ENCODE results near the gene NPLOC4.
A peak's percentile ranks its signal among the peaks of the same experiment; 100 is the strongest.

Gene NPLOC4

GRCh38 chr17:81570964-81571363 is 65.9 kb downstream of the NPLOC4 start:
- H3K27me3 ChIP-seq (ENCODE audit: control insufficient read depth in 2 of 2, insufficient read depth in 2 of 2, low read length in 2 of 2): no peaks in the 10 kb centered on the region
- no peak overlapping the region for H3K4me3 ChIP-seq (ENCODE audit: low read length in 2 of 2)
- peaks cover 16 to 17% of the 10 kb centered on the region in 2 donors for H3K4me1 ChIP-seq (ENCODE audit: control insufficient read depth in 2 of 2, insufficient read depth in 2 of 2, low read length in 2 of 2)
- H3K36me3 ChIP-seq (ENCODE audit: control insufficient read depth in 2 of 2, insufficient read depth in 2 of 2, low read length in 2 of 2): peaks cover 43 to 59% of the 10 kb centered on the region in 2 donors
- H3K9ac ChIP-seq (ENCODE audit: low read depth in 1 of 2, low read length in 2 of 2): no peak overlapping the region
- no peak overlapping the region for H3K27ac ChIP-seq (ENCODE audit: low read depth in 2 of 2, low read length in 2 of 2)
- H3K9me3 ChIP-seq (ENCODE audit: control insufficient read depth in 2 of 2, low read length in 2 of 2): no peaks in the 10 kb centered on the region

GRCh38 chr17:81569986-81570514 is 66.9 kb downstream of the NPLOC4 start:
- H3K27ac ChIP-seq (ENCODE audit: low read depth in 2 of 2, low read length in 2 of 2): no peak overlapping the region
- H3K4me1 ChIP-seq (ENCODE audit: control insufficient read depth in 2 of 2, insufficient read depth in 2 of 2, low read length in 2 of 2): peaks cover 17 to 20% of the 10 kb centered on the region in 2 donors
- peaks cover 48 to 61% of the 10 kb centered on the region in 2 donors for H3K36me3 ChIP-seq (ENCODE audit: control insufficient read depth in 2 of 2, insufficient read depth in 2 of 2, low read length in 2 of 2)
- H3K27me3 ChIP-seq (ENCODE audit: control insufficient read depth in 2 of 2, insufficient read depth in 2 of 2, low read length in 2 of 2): no peaks in the 10 kb centered on the region
- H3K9ac ChIP-seq (ENCODE audit: low read depth in 1 of 2, low read length in 2 of 2): no peak overlapping the region
- no peak overlapping the region for H3K4me3 ChIP-seq (ENCODE audit: low read length in 2 of 2)
- no peaks in the 10 kb centered on the region for H3K9me3 ChIP-seq (ENCODE audit: control insufficient read depth in 2 of 2, low read length in 2 of 2)

- H3K9me3 ChIP-seq (ENCODE audit: control insufficient read depth in 2 of 2, low read length in 2 of 2): no peaks in the 10 kb centered on the region
- H3K27me3 ChIP-seq (ENCODE audit: control insufficient read depth in 2 of 2, insufficient read depth in 2 of 2, low read length in 2 of 2): no peaks in the 10 kb centered on the region
- peaks cover 17 to 20% of the 10 kb centered on the region in 2 donors for H3K4me1 ChIP-seq (ENCODE audit: control insufficient read depth in 2 of 2, insufficient read depth in 2 of 2, low read length in 2 of 2)
- H3K4me3 ChIP-seq (ENCODE audit: low read length in 2 of 2): no peak overlapping the region
- no peak overlapping the region for H3K27ac ChIP-seq (ENCODE audit: low read depth in 2 of 2, low read length in 2 of 2)
- peaks cover 59 to 71% of the 10 kb centered on the region in 2 donors for H3K36me3 ChIP-seq (ENCODE audit: control insufficient read depth in 2 of 2, insufficient read depth in 2 of 2, low read length in 2 of 2)
- no peak overlapping the region for H3K9ac ChIP-seq (ENCODE audit: low read depth in 1 of 2, low read length in 2 of 2)
Observed at GRCh38 chr17:81568416-81568815, 68.5 kb downstream of the NPLOC4 start.

- H3K9ac ChIP-seq (ENCODE audit: low read depth in 1 of 2, low read length in 2 of 2): no peak overlapping the region
- H3K36me3 ChIP-seq (ENCODE audit: control insufficient read depth in 2 of 2, insufficient read depth in 2 of 2, low read length in 2 of 2): peaks cover 59 to 76% of the 10 kb centered on the region in 2 donors
- no peaks in the 10 kb centered on the region for H3K9me3 ChIP-seq (ENCODE audit: control insufficient read depth in 2 of 2, low read length in 2 of 2)
- peaks cover 17 to 20% of the 10 kb centered on the region in 2 donors for H3K4me1 ChIP-seq (ENCODE audit: control insufficient read depth in 2 of 2, insufficient read depth in 2 of 2, low read length in 2 of 2)
- peak overlapping the region; percentile 32 to 54 for H3K27ac ChIP-seq (ENCODE audit: low read depth in 2 of 2, low read length in 2 of 2)
- H3K27me3 ChIP-seq (ENCODE audit: control insufficient read depth in 2 of 2, insufficient read depth in 2 of 2, low read length in 2 of 2): no peaks in the 10 kb centered on the region
- peak overlapping the region in 1 of 2 donors; percentile 23 for H3K4me3 ChIP-seq (ENCODE audit: low read length in 2 of 2)
Observed at GRCh38 chr17:81567191-81567590, 69.7 kb downstream of the NPLOC4 start.

- Histone ChIP-seq H3K4me3 (ENCODE audit: low read length in 2 of 2) (peak overlapping the region in 1 of 2 donors; percentile 51), H3K4me1 (ENCODE audit: control insufficient read depth in 2 of 2, insufficient read depth in 2 of 2, low read length in 2 of 2) (peaks cover 17 to 20% of the 10 kb centered on the region in 2 donors), H3K9me3 (ENCODE audit: control insufficient read depth in 2 of 2, low read length in 2 of 2) (no peaks in the 10 kb centered on the region), H3K9ac (ENCODE audit: low read depth in 1 of 2, low read length in 2 of 2) (peak overlapping the region in 1 of 2 donors; percentile 24), H3K27ac (ENCODE audit: low read depth in 2 of 2, low read length in 2 of 2) (peak overlapping the region; percentile 32 to 54), H3K36me3 (ENCODE audit: control insufficient read depth in 2 of 2, insufficient read depth in 2 of 2, low read length in 2 of 2) (peaks cover 56 to 76% of the 10 kb centered on the region in 2 donors), H3K27me3 (ENCODE audit: control insufficient read depth in 2 of 2, insufficient read depth in 2 of 2, low read length in 2 of 2) (no peaks in the 10 kb centered on the region)
Observed at GRCh38 chr17:81566461-81567126, 70.3 kb downstream of the NPLOC4 start.

- H3K36me3 ChIP-seq (ENCODE audit: control insufficient read depth in 2 of 2, insufficient read depth in 2 of 2, low read length in 2 of 2): peaks cover 46 to 70% of the 10 kb centered on the region in 2 donors
- peaks cover 17 to 20% of the 10 kb centered on the region in 2 donors for H3K4me1 ChIP-seq (ENCODE audit: control insufficient read depth in 2 of 2, insufficient read depth in 2 of 2, low read length in 2 of 2)
- no peak overlapping the region for H3K27ac ChIP-seq (ENCODE audit: low read depth in 2 of 2, low read length in 2 of 2)
Observed at GRCh38 chr17:81565231-81565630, 71.7 kb downstream of the NPLOC4 start.

DNA sequence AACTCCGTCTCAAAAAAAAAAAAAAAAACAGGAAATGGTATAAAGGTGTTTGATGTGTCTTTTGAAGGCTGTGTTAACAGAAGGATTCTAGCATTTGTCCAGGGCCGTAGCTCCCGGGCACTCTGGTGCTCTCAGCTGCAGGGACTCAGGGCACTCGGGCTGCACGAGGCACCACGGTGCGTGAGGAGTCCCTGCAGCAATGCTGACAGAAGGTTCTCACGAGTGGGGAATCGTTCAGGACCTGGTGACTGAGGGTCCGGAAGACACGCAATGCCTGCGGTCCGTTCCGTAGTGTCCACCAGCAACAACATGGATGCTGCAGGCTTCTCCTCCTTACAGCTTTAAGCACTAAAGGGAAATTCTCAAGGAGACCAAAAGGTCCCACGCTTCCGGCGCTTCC is 72.1 kb downstream of the NPLOC4 start:
- no peaks in the 10 kb centered on the region for H3K9me3 ChIP-seq (ENCODE audit: control insufficient read depth in 2 of 2, low read length in 2 of 2)
- H3K27me3 ChIP-seq (ENCODE audit: control insufficient read depth in 2 of 2, insufficient read depth in 2 of 2, low read length in 2 of 2): no peaks in the 10 kb centered on the region
- no peak overlapping the region for H3K9ac ChIP-seq (ENCODE audit: low read depth in 1 of 2, low read length in 2 of 2)
- no peak overlapping the region for H3K4me3 ChIP-seq (ENCODE audit: low read length in 2 of 2)
- peaks cover 45 to 68% of the 10 kb centered on the region in 2 donors for H3K36me3 ChIP-seq (ENCODE audit: control insufficient read depth in 2 of 2, insufficient read depth in 2 of 2, low read length in 2 of 2)
- H3K4me1 ChIP-seq (ENCODE audit: control insufficient read depth in 2 of 2, insufficient read depth in 2 of 2, low read length in 2 of 2): peaks cover 17 to 20% of the 10 kb centered on the region in 2 donors
- H3K27ac ChIP-seq (ENCODE audit: low read depth in 2 of 2, low read length in 2 of 2): no peak overlapping the region

More at GRCh38 chr17:81565231-81565630, 71.7 kb downstream of the NPLOC4 start:
- no peak overlapping the region for H3K4me3 ChIP-seq (ENCODE audit: low read length in 2 of 2)
- H3K9ac ChIP-seq (ENCODE audit: low read depth in 1 of 2, low read length in 2 of 2): no peak overlapping the region
- H3K9me3 ChIP-seq (ENCODE audit: control insufficient read depth in 2 of 2, low read length in 2 of 2): no peaks in the 10 kb centered on the region
- H3K27me3 ChIP-seq (ENCODE audit: control insufficient read depth in 2 of 2, insufficient read depth in 2 of 2, low read length in 2 of 2): no peaks in the 10 kb centered on the region

DNA sequence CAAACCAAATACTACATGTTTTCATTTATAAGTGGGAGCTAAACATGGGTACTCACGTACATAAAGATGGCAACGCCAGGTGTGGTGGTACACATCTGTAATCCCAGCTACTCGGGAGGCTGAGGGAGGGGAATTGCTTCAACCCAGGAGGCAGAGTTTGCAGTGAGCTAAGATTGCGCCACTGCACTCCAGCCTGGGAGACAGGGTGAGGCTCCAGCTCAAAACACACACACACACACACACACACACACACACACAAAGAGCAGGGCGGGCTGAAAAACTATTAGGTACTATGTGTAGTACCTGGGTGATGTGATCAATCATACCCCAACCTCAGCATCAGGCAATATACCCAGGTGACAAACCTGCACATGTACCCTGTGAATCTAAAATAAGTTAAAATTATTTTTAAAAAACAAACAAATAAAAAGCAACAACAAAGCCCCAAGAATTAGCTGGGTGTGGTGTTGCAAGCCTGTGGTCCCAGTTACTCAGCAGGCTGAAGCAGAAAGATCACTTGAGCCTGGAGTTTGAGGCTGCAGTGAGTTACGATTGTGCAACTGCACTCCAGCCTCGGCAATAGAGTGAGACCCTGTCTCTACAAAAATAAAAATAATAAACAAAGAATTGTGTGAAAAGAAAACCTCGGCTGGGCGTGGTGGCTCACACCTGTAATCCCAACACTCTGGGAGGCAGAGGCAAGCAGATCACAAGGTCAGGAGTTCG is 72.9 kb downstream of the NPLOC4 start:
- peaks cover 43 to 65% of the 10 kb centered on the region in 2 donors for H3K36me3 ChIP-seq (ENCODE audit: control insufficient read depth in 2 of 2, insufficient read depth in 2 of 2, low read length in 2 of 2)
- peaks cover 17 to 20% of the 10 kb centered on the region in 2 donors for H3K4me1 ChIP-seq (ENCODE audit: control insufficient read depth in 2 of 2, insufficient read depth in 2 of 2, low read length in 2 of 2)
- no peak overlapping the region for H3K4me3 ChIP-seq (ENCODE audit: low read length in 2 of 2)
- H3K27me3 ChIP-seq (ENCODE audit: control insufficient read depth in 2 of 2, insufficient read depth in 2 of 2, low read length in 2 of 2): no peaks in the 10 kb centered on the region
- H3K27ac ChIP-seq (ENCODE audit: low read depth in 2 of 2, low read length in 2 of 2): no peak overlapping the region
- H3K9me3 ChIP-seq (ENCODE audit: control insufficient read depth in 2 of 2, low read length in 2 of 2): no peaks in the 10 kb centered on the region
- no peak overlapping the region for H3K9ac ChIP-seq (ENCODE audit: low read depth in 1 of 2, low read length in 2 of 2)

DNA sequence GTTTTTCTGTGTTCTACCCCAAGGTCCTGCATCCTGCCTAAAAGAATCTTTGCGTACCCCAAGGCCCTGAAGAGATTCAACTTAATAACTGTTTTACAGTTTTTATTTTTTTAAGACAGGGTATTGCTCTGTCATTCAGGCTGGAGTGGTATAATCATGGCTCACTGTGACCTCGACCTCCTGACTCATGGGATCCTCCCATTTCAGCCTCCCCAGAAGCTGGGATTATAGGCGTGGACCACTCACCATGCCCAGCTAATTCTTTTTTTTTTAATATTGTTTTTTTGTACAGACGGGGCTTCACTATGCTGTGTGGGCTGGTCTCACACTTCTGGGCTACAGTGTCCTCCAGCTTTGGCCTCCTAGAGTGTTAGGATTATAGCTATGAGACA is 75.4 kb downstream of the NPLOC4 start:
- Histone ChIP-seq H3K27me3 (ENCODE audit: control insufficient read depth in 2 of 2, insufficient read depth in 2 of 2, low read length in 2 of 2) (no peaks in the 10 kb centered on the region), H3K9me3 (ENCODE audit: control insufficient read depth in 2 of 2, low read length in 2 of 2) (no peaks in the 10 kb centered on the region), H3K27ac (ENCODE audit: low read depth in 2 of 2, low read length in 2 of 2) (no peak overlapping the region), H3K9ac (ENCODE audit: low read depth in 1 of 2, low read length in 2 of 2) (no peak overlapping the region), H3K4me3 (ENCODE audit: low read length in 2 of 2) (no peak overlapping the region), H3K36me3 (ENCODE audit: control insufficient read depth in 2 of 2, insufficient read depth in 2 of 2, low read length in 2 of 2) (peaks cover 50 to 73% of the 10 kb centered on the region in 2 donors), H3K4me1 (ENCODE audit: control insufficient read depth in 2 of 2, insufficient read depth in 2 of 2, low read length in 2 of 2) (peaks cover 11 to 24% of the 10 kb centered on the region in 2 donors)

All from mucosa of rectum (tissue), 2 donors.